Suprapubic skin (tissue), 3 donors: Measurements from ENCODE around the gene HAPLN3.

Experiments
- POLR2A ChIP-seq, 2 donors: fragments of 450-650 bp; IDR thresholded peaks; one replicate each; pipeline ENCODE4 v1.6.1; 2017; ENCODE audit warnings: antibody characterized with exemption in 2 of 2, mild to moderate bottlenecking in 2 of 2, moderate library complexity in 2 of 2
- TF ChIP-seq, protein P1 (sequence below), 2 donors: fragments of 200-600 bp in 1 of 2; fragments of 450-650 bp in 1 of 2; sonication (generic) in 1 of 2; IDR thresholded peaks; one replicate each; pipeline ENCODE4 v1.5.1; 2016 to 2019; ENCODE audit warnings: antibody characterized with exemption in 2 of 2, mild to moderate bottlenecking in 1 of 2, moderate library complexity in 1 of 2

GRCh38 chr15:88881775-88882174, 13.6 kb downstream of the HAPLN3 start:
- TF ChIP-seq, protein P1, sequence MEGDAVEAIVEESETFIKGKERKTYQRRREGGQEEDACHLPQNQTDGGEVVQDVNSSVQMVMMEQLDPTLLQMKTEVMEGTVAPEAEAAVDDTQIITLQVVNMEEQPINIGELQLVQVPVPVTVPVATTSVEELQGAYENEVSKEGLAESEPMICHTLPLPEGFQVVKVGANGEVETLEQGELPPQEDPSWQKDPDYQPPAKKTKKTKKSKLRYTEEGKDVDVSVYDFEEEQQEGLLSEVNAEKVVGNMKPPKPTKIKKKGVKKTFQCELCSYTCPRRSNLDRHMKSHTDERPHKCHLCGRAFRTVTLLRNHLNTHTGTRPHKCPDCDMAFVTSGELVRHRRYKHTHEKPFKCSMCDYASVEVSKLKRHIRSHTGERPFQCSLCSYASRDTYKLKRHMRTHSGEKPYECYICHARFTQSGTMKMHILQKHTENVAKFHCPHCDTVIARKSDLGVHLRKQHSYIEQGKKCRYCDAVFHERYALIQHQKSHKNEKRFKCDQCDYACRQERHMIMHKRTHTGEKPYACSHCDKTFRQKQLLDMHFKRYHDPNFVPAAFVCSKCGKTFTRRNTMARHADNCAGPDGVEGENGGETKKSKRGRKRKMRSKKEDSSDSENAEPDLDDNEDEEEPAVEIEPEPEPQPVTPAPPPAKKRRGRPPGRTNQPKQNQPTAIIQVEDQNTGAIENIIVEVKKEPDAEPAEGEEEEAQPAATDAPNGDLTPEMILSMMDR (IDR thresholded peaks at IDR 0.05): no peak
- TF ChIP-seq POLR2A (IDR thresholded peaks at IDR 0.05): no peak
